Midbrain (tissue), 1 donor: ENCODE results near the gene PHKB.
"Not testable (repeated sequence)": the region's sequence is repeated elsewhere in the genome, so short reads cannot be mapped to it uniquely, and the experiment has no call there.

ENCODE experiments used
- DNase-seq: peaks from one replicate; lab custom pipeline; 2025; lab: John Stamatoyannopoulos, UW

The PHKB gene

GRCh38 chr16:47507701-47508100, 46.6 kb downstream of the PHKB start:
- DNase-seq, result no peak

GRCh38 chr16:47511882-47512281, 50.8 kb downstream of the PHKB start:
- DNase-seq, result no peak

GRCh38 chr16:47519037-47519436, 57.9 kb downstream of the PHKB start:
- DNase-seq, result no peak

GRCh38 chr16:47519546-47519945, 58.4 kb downstream of the PHKB start:
- no peak for DNase-seq

- DNase-seq, result no peak
Observed at GRCh38 chr16:47519996-47520679, 59.0 kb downstream of the PHKB start.

- peak; percentile 12 for DNase-seq
Observed at GRCh38 chr16:47523342-47524006, 62.3 kb downstream of the PHKB start.

- no peak for DNase-seq
Observed at GRCh38 chr16:47524007-47524405, 62.9 kb downstream of the PHKB start.

GRCh38 chr16:47528431-47528830, 67.3 kb downstream of the PHKB start:
- no peak for DNase-seq

- no peak for DNase-seq
Observed at GRCh38 chr16:47533744-47534292, 72.7 kb downstream of the PHKB start.

GRCh38 chr16:47538472-47538871, 77.3 kb downstream of the PHKB start:
- no peak for DNase-seq

GRCh38 chr16:47539707-47540670, 78.9 kb downstream of the PHKB start:
- not testable (repeated sequence) for DNase-seq

GRCh38 chr16:47541135-47541534, 80.0 kb downstream of the PHKB start:
- not testable (repeated sequence) for DNase-seq

- not testable (repeated sequence) for DNase-seq
Observed at GRCh38 chr16:47544255-47544654, 83.1 kb downstream of the PHKB start.

- not testable (repeated sequence) for DNase-seq
Observed at GRCh38 chr16:47551185-47551584, 90.1 kb downstream of the PHKB start.

- not testable (repeated sequence) for DNase-seq
Observed at GRCh38 chr16:47551767-47552166, 90.6 kb downstream of the PHKB start.

- no peak for DNase-seq
Observed at GRCh38 chr16:47553853-47554564, 92.9 kb downstream of the PHKB start.

GRCh38 chr16:47554587-47554986, 93.5 kb downstream of the PHKB start:
- DNase-seq, result not testable (repeated sequence)

GRCh38 chr16:47561286-47561685, 100.2 kb downstream of the PHKB start:
- no peak for DNase-seq

- no peak for DNase-seq
Observed at GRCh38 chr16:47562366-47562765, 101.2 kb downstream of the PHKB start.

- peak; percentile 15 for DNase-seq
Observed at GRCh38 chr16:47565454-47565853, 104.3 kb downstream of the PHKB start.

GRCh38 chr16:47567321-47567720, 106.2 kb downstream of the PHKB start:
- peak; percentile 4 for DNase-seq
